ENCODE results near the gene EBF3. TPM values are rescaled to one million over a fixed set of nuclear protein-coding genes. Genes with fewer than 3 reads are reported as not detected.
A peak's percentile ranks its signal among the peaks of the same experiment; 100 is the strongest.

Gene EBF3
- total and polyA plus RNA-seq, 2 experiments from 2014 or later, result 0.27 to 0.49 TPM

DNA sequence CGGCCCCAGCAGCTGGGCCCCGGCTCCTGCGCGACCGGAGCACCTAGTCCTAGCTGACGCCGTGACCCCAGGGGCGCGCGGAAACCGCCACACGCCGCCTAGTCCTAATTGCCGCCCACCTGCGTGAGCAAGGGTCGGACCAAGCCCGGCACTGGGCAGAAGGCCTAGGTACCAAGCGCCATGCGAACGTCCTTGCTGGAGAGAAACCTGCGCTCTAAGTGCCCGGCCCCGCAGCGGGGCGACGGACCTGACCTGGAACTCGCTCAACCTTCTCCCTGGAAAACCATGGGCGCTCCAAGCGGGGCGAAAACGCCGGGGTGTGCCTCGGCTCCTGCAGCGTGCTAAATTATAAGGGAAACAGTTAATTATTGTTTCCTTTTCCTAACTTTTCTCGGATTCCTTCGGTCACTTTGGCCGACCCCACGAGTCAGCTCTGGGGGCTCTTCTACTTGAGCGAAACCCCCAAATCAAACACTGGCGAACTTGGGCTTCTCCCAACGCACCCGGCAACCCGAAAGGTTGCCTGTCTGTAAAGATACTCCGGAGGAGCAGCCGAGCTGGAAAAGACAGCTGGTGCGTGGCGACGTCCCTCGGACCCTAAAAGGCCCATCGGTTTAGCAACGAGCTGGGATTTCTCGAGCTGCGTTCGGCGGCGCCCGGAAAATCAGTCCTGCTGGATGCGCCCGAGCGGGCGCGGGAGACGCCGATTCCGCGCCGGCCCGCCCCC lies 5.3 kb upstream of the EBF3 start:
- Mint-ChIP-seq H3K4me3 (peak overlapping the region; percentile 67), H3K27me3 (ENCODE audit: insufficient read depth, low read depth, poor library complexity) (peaks cover 87% of the 10 kb centered on the region), H3K27ac (no peak overlapping the region), H3K9me3 (no peaks in the 10 kb centered on the region; the same call in 2 of the 3 replicates), H3K36me3 (ENCODE audit: low read depth) (no peaks in the 10 kb centered on the region), H3K4me1 (peaks cover 25% of the 10 kb centered on the region)
- Histone ChIP-seq H2AFZ (no peak overlapping the region; the same call in 1 of the 2 replicates), H3K9me2 (ENCODE audit: insufficient read depth) (no peaks in the 10 kb centered on the region), H3K27ac (ENCODE audit: low read depth) (no peak overlapping the region), H3K27me3 (ENCODE audit: insufficient read depth) (peaks cover 100% of the 10 kb centered on the region), H4K20me1 (replicated peaks; ENCODE audit: insufficient read depth) (peaks cover 28% of the 10 kb centered on the region), H3K36me3 (ENCODE audit: insufficient read depth) (no peaks in the 10 kb centered on the region), H3K4me2 (peak overlapping the region; percentile 86), H3K4me3 (peak overlapping the region; percentile 60), H3K79me2 (replicated peaks; ENCODE audit: insufficient read depth) (no peaks in the 10 kb centered on the region), H3K4me1 (ENCODE audit: insufficient read depth) (peaks cover 47% of the 10 kb centered on the region), H3F3A (replicated peaks; ENCODE audit: low read depth) (peaks cover 32% of the 10 kb centered on the region)
- ATAC-seq, result peak; percentile 2
- TF ChIP-seq ZNF114 (CRISPR knock-in tag; IDR thresholded peaks at IDR 0.05), result no peak
- peak; percentile 66 for TF ChIP-seq EZH2 (IDR thresholded peaks at IDR 0.05; ENCODE audit: low read depth, unreplicated experiment)
- no peak for TF ChIP-seq ZNF331 (CRISPR knock-in tag; IDR thresholded peaks at IDR 0.05; ENCODE audit: low read depth)
- DNase-seq (ENCODE audit: low spot score), result no peak

DNA sequence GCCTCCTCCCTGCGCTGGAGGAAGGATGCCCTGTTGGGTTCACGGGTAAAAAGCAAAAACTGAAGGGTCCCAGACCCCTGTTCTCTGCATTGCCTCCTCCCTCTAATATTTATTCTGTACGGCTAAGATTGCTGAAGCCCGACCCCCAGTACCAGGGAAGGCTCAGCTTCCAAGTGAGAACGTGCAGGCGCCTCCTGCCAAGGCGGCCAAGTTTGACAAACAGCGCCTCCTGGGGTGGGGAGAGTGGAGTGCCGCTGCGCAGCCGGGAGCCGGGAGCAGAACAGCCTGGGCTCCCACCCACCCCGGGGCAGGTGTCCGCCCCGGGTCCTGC lies 4.7 kb upstream of the EBF3 start:
- Histone ChIP-seq H3K27ac (ENCODE audit: low read depth) (no peak overlapping the region), H3K36me3 (ENCODE audit: insufficient read depth) (no peaks in the 10 kb centered on the region), H3K9me2 (ENCODE audit: insufficient read depth) (no peaks in the 10 kb centered on the region), H4K20me1 (replicated peaks; ENCODE audit: insufficient read depth) (peaks cover 28% of the 10 kb centered on the region), H2AFZ (no peak overlapping the region; the same call in 1 of the 2 replicates), H3K79me2 (replicated peaks; ENCODE audit: insufficient read depth) (no peaks in the 10 kb centered on the region), H3K4me3 (peak overlapping the region; percentile 60), H3K4me2 (peak overlapping the region; percentile 86), H3K27me3 (ENCODE audit: insufficient read depth) (peaks cover 98% of the 10 kb centered on the region), H3K4me1 (ENCODE audit: insufficient read depth) (peaks cover 47% of the 10 kb centered on the region), H3F3A (replicated peaks; ENCODE audit: low read depth) (peaks cover 32% of the 10 kb centered on the region)
- H3K36me3 Mint-ChIP-seq (ENCODE audit: low read depth), result no peaks in the 10 kb centered on the region
- H3K27ac Mint-ChIP-seq, result no peak overlapping the region
- no peaks in the 10 kb centered on the region; the same call in 2 of the 3 replicates for H3K9me3 Mint-ChIP-seq
- TF ChIP-seq, protein P1, sequence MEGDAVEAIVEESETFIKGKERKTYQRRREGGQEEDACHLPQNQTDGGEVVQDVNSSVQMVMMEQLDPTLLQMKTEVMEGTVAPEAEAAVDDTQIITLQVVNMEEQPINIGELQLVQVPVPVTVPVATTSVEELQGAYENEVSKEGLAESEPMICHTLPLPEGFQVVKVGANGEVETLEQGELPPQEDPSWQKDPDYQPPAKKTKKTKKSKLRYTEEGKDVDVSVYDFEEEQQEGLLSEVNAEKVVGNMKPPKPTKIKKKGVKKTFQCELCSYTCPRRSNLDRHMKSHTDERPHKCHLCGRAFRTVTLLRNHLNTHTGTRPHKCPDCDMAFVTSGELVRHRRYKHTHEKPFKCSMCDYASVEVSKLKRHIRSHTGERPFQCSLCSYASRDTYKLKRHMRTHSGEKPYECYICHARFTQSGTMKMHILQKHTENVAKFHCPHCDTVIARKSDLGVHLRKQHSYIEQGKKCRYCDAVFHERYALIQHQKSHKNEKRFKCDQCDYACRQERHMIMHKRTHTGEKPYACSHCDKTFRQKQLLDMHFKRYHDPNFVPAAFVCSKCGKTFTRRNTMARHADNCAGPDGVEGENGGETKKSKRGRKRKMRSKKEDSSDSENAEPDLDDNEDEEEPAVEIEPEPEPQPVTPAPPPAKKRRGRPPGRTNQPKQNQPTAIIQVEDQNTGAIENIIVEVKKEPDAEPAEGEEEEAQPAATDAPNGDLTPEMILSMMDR (conservative IDR thresholded peaks at IDR 0.05; ENCODE audit: low read depth in 2 of 2), result peak; percentile 66 to 76
- no peak for TF ChIP-seq POLR2AphosphoS5 (IDR thresholded peaks at IDR 0.05; ENCODE audit: low read depth)
- peaks cover 25% of the 10 kb centered on the region for H3K4me1 Mint-ChIP-seq
- DNase-seq (ENCODE audit: low spot score), result peak; percentile 92
- H3K27me3 Mint-ChIP-seq (ENCODE audit: insufficient read depth, low read depth, poor library complexity), result peaks cover 82% of the 10 kb centered on the region
- no peak overlapping the region for H3K4me3 Mint-ChIP-seq
- ATAC-seq, result peak; percentile 30

DNA sequence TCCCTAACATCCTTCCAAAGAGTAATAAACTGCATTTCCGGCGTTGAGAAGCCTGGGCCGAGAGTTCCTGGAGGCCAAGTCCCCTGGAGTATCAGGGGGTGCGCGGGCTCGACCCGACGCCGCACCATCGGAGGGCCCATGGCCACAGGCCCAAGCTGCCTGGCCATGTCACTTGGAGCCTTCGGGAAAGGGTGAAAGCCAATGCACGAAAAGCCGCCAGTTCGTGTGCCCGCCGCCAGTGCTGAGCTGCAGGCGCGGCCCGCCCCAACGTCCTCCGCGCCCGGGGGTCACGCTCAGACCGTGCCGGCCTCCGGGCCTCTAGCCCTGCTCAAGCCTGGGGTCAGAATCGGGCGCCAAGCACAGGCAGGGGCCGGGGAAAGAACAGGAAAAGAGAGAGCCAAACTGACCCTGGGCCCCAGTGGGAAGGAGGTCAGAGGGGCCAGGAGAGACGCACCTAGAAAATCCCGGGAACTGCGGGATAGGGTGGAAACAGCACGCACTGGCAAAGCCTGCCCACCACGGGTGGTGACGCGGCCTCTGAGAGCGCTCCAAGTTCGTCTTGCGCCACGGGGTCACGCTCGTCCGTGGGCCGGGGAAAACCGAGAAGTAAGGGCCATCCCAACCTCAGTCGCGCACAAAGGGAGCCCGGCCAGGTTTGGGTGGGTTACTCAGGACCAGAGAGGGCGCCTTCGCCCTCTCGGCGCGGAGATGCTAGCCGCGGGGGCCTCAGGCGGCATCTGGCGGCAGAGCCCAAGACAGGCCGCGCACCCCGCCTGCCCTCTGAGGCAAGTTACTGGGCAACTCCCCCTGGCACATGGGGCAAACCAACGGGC lies 4.2 kb upstream of the EBF3 start:
- Mint-ChIP-seq H3K9me3 (no peaks in the 10 kb centered on the region; the same call in 2 of the 3 replicates), H3K4me3 (peak overlapping the region; percentile 38; the same call in 2 of the 3 replicates), H3K4me1 (peaks cover 25% of the 10 kb centered on the region), H3K36me3 (ENCODE audit: low read depth) (no peaks in the 10 kb centered on the region), H3K27ac (no peak overlapping the region), H3K27me3 (ENCODE audit: insufficient read depth, low read depth, poor library complexity) (peaks cover 78% of the 10 kb centered on the region)
- Histone ChIP-seq H2AFZ (peak overlapping the region; percentile 56; the same call in 1 of the 2 replicates), H3K9me2 (ENCODE audit: insufficient read depth) (no peaks in the 10 kb centered on the region), H3K27me3 (ENCODE audit: insufficient read depth) (peaks cover 98% of the 10 kb centered on the region), H3K27ac (ENCODE audit: low read depth) (no peak overlapping the region), H3K4me1 (ENCODE audit: insufficient read depth) (peaks cover 47% of the 10 kb centered on the region), H3K4me2 (peak overlapping the region; percentile 86), H3K4me3 (peak overlapping the region; percentile 60), H3K36me3 (ENCODE audit: insufficient read depth) (no peaks in the 10 kb centered on the region), H3F3A (replicated peaks; ENCODE audit: low read depth) (peaks cover 30% of the 10 kb centered on the region), H4K20me1 (replicated peaks; ENCODE audit: insufficient read depth) (peaks cover 28% of the 10 kb centered on the region), H3K79me2 (replicated peaks; ENCODE audit: insufficient read depth) (no peaks in the 10 kb centered on the region)
- ATAC-seq (no peak; the same call in 2 of the 3 replicates), DNase-seq (ENCODE audit: low spot score) (no peak)
- TF ChIP-seq, protein P1 (conservative IDR thresholded peaks at IDR 0.05; ENCODE audit: low read depth in 2 of 2), result peak in 1 of 2 experiments; percentile 38; a peak in 2 of 4 replicates
- no peak for TF ChIP-seq STAT1 (IDR thresholded peaks at IDR 0.05; ENCODE audit: unreplicated experiment)
